Muscle of arm (tissue), 14 donors: ENCODE data around the gene OR5A2. TPM values are rescaled to one million over a fixed set of nuclear protein-coding genes. Genes with fewer than 3 reads are reported as not detected.
"Not testable (repeated sequence)": the region's sequence is repeated elsewhere in the genome, so short reads cannot be mapped to it uniquely, and the experiment has no call there.

Experiments
- DNase-seq: peaks from one replicate; pipeline ENCODE4 v3.0.0-alpha.2; 2013
- long read RNA-seq, 11 donors: transcript quantifications; one replicate each; lab custom pipeline, GENCODE V29; 2026
- polyA plus RNA-seq, 12 donors: library from polyadenylated mRNA; unstranded; fragments of 120-200 nt; gene quantifications; one replicate each; pipeline ENCODE4 v1.2.1, GENCODE V29; 2013; ENCODE audit not compliant: insufficient read length in 12 of 12

The OR5A2 gene
- under 1 TPM in 4 of 12 donors, not detected in 8; 0.01 to 0.03 (median 0.02) TPM for polyA plus RNA-seq
- long read RNA-seq, donor 1: 0 reads
- long read RNA-seq, donor 2: 0 reads
- long read RNA-seq, donor 3: 0 reads
- long read RNA-seq, donor 4: 0 reads
- long read RNA-seq, donor 5: 0 reads
- long read RNA-seq, donor 6: 0 reads
- long read RNA-seq, donor 7: 0 reads
- long read RNA-seq, donor 8: 0 reads
- long read RNA-seq, donor 9: 0 reads
- long read RNA-seq, donor 10: 0 reads
- long read RNA-seq, donor 11: 0 reads

- no peak for DNase-seq
Measured at GRCh38 chr11:59426361-59427067, at the start of gene OR5A2. TSS of gene OR5A2 (minus strand) at chr11:59426413. CDS start at chr11:59422953, 3,460 bp downstream.

DNA sequence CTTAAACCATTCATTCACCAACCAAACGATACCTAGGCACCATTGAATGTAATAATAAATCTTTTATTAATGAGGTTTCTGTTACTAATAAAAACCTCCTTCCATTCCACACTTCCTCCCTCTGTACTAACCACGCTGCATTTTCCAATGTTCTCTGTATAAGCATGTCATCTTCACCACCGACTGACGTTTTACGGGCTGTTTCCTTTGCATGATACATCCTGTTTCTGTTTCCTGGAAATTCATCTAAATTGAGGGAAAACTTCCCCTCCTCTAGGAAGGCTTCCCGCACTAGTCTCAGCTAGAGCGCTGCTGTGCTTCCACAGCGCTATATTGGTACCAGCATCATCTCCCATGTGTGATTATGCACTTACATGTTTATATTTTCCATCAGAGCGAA is 49.0 kb upstream of the OR5A2 start:
- no peak for DNase-seq

- no peak for DNase-seq
Measured at GRCh38 chr11:59473015-59473414, 46.8 kb upstream of the OR5A2 start, which contains the start of gene OR4D10. TSS of gene OR4D10 (plus strand) at chr11:59473315. CDS start at chr11:59477430, 4,115 bp downstream.

GRCh38 chr11:59463190-59463641 is 37.0 kb upstream of the OR5A2 start:
- peak; percentile 67 for DNase-seq

DNA sequence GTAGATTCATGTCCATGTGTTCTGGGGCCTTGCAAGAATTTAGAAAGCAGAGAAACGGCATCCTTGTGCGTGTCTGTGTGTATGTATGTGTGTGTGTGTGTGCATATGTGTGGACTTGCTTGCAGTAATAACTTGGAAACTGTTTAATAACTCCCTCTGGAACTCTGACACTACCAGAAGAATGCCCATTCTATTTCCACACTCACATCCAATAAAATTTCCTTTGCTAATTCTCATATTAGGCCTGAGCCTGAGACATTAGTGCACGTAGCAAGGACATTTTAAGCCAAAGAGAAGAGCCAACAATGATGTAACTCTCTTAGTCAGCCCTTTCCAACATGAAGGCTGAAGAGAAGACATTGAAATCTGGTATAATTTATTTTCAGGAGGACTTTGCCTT is 33.7 kb upstream of the OR5A2 start:
- peak; percentile 29 for DNase-seq

GRCh38 chr11:59456661-59457060 is 30.4 kb upstream of the OR5A2 start, which contains the start of gene OR4D6:
TSS of gene OR4D6 (plus strand) at chr11:59456961. CDS start at chr11:59456961, 0 bp downstream.
- DNase-seq: no peak

GRCh38 chr11:59448484-59448883 is 22.3 kb upstream of the OR5A2 start:
- DNase-seq: no peak

- not testable (repeated sequence) for DNase-seq
Measured at GRCh38 chr11:59445624-59446023, 19.4 kb upstream of the OR5A2 start.

DNA sequence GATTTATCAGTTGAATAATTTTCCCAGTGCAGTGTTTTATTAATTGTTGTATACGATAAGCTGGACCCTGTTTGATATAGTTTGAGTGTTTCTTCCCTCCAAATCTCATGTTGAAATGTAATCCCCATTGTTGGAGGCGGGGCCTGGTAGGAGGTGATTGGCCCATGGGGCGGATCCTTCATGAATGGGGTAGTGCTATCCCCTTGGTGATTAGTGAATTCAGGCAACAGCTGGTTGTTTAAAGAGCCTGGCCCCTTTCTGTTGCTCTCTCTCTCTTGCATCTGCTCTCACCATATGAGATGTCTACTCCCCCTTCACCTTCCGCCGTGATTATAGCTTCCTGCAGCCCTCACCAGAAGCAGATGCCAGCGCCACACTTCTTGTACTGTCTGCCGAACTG is 11.6 kb upstream of the OR5A2 start:
- no peak for DNase-seq

DNA sequence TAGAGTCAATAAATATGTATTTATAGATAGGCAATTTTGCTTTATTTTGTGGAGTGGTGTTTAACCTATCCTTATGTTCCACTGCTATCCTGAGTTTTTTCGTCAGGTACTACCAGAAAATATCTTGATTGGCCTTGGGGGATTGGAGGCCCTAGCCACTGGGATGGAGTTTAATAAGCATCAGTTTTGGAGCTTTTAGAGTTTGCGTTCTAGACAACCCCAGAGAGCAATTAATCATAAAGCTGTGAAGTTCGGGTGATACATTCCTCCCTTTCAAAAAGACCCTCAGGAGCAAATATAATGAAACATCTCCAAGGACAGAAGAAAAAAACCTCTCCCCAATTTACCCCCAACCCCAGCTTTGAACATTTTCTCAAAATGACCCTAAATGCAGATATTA is 10.0 kb upstream of the OR5A2 start, which contains the start of gene OR5A1:
Gene OR5A1, plus strand, starts transcription at position 301 of the 400 bp plus-strand sequence. CDS start 6,700 bp downstream, outside the sequence.
- DNase-seq: no peak

DNA sequence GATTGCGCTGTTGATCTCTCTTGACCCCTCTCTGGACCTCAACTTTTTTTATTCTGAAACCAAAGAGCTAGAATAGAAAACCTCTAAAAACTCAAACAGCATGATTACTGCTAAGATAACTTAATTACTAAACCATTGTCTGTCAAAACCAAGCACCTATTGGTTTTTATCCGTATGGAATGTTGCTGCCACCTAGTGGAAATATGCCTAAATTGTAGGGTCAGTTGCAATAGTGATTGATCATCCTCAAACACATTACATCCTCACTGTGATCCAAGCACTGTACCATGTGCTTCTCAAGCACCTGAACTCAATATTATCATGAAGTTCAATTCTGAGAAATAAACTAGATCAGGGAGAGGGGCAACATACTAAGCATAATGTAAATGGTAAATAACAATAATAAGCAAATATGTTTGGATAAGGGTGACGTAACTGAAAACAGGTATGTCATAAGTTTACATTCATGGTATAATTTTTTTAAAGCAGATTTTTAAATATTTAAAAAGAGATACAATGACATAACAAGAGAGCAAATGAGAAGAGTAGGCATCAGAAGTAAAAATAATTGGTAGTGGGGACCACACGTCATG is 3.8 kb upstream of the OR5A2 start:
- DNase-seq: peak; percentile 29

GRCh38 chr11:59427068-59427382 is 812 bp upstream of the OR5A2 start:
- no peak for DNase-seq

DNA sequence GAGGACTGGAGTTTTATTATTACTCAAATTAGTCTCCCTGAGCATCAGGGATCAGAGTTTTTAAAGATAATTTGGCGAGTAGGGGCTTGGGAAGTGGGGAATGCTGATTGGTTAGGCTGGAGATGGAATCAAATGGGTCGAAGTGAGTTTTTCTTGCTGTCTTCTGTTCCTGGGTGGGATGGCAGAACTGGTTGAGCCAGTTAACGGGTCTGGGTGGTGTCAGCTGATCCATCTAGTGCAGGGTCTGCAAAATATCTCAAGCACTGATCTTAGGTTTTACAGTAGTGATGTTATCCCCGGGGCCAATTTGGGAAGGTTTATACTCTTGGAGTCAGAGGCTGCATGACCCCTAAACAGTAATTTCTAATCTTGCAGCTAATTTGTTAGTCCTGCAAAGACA is 1.1 kb downstream of the OR5A2 start:
- no peak for DNase-seq

- no peak for DNase-seq
Measured at GRCh38 chr11:59423835-59424234, 2.4 kb downstream of the OR5A2 start.

GRCh38 chr11:59418156-59418555 is 8.1 kb downstream of the OR5A2 start:
- DNase-seq: peak; percentile 4

DNA sequence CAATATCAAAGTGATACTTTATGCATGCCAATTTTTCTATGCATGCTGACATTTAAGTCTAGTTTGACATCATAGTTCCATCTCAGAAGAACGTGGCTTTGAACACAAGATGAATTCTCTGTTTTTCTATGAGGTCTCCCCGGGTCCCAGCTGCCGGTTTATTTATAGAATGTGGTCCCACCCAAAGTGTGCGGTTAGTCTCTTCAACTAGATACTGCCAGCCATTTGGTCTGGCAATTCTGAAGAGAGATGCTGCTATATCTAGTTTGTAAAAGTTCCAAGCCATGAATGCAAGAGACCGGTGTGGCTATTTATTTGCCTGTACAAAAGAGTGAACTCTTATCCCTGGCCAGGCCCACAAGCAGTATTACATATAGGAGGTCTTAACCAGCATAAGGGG is 9.2 kb downstream of the OR5A2 start:
- peak; percentile 3 for DNase-seq

DNA sequence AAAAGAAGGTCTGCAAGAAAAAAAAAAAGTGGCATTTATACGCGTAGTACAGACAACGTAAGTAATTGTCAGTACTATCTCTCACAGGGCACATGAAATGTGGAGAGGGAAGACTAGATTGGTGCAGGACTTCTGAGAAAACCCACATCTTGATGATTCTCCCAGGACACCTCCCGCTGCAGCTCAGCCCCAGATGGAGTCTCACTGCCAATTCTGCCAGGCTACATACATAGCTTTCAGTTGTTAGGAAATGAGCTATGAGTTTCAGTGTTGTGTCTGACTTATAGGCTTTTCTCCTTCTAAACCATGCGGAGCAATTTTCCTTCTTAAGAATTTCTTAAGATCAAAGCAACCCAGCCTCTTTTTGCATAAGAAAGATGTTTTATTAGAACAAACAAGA is 9.6 kb downstream of the OR5A2 start:
- DNase-seq: no peak

DNA sequence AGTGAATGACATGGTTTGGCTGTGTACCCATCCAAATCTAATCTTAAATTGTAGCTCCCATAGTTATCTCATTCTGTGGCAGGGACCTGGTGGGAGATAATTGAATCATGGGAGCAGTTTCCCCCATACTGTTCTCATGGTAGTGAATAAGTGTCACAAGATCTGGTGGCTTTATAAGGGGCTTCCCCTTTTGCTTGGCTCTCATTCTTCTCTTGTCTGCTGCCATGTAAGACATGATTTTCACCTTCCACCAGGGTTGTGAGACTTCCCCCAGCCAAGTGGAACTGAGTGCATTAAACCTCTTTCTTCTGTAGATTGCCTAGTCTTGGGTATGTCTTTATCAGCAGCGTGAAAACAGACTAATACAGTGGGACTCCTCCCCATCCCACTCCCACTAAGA is 11.1 kb downstream of the OR5A2 start:
- DNase-seq: no peak

GRCh38 chr11:59413646-59414045 is 12.6 kb downstream of the OR5A2 start:
- DNase-seq: no peak

- no peak for DNase-seq
Measured at GRCh38 chr11:59403546-59403945, 22.7 kb downstream of the OR5A2 start.

- no peak for DNase-seq
Measured at GRCh38 chr11:59401262-59401552, 25.0 kb downstream of the OR5A2 start.

GRCh38 chr11:59400461-59401261 is 25.6 kb downstream of the OR5A2 start:
- DNase-seq: no peak
